NOMO-1 treated with dmso at 0.1 percent for 144 hours (cell line): ENCODE data around the gene ZBED4.
A peak's percentile ranks its signal among the peaks of the same experiment; 100 is the strongest.
"Not testable (repeated sequence)": the region's sequence is repeated elsewhere in the genome, so short reads cannot be mapped to it uniquely, and the experiment has no call there.

Source experiments
- DNase-seq: peaks from one replicate; lab custom pipeline; 2025; ENCODE audit not compliant: unreplicated experiment; lab: John Stamatoyannopoulos, UW

Gene ZBED4

GRCh38 chr22:49850959-49851802 is 2.5 kb upstream of the ZBED4 start:
- no peak for DNase-seq

GRCh38 chr22:49852568-49852897 is 1.1 kb upstream of the ZBED4 start:
- not testable (repeated sequence) for DNase-seq

- peak; percentile 29 for DNase-seq
Observed at GRCh38 chr22:49853981-49854831, 562 bp downstream of the ZBED4 start.

- DNase-seq: no peak
Observed at GRCh38 chr22:49855251-49855911, 1.7 kb downstream of the ZBED4 start.

- no peak for DNase-seq
Observed at GRCh38 chr22:49856343-49856742, 2.7 kb downstream of the ZBED4 start.

- no peak for DNase-seq
Observed at GRCh38 chr22:49856766-49857618, 3.3 kb downstream of the ZBED4 start.

GRCh38 chr22:49858827-49859226 is 5.2 kb downstream of the ZBED4 start:
- no peak for DNase-seq

- DNase-seq: no peak
Observed at GRCh38 chr22:49861642-49862495, 8.2 kb downstream of the ZBED4 start.

- no peak for DNase-seq
Observed at GRCh38 chr22:49862496-49862776, 8.8 kb downstream of the ZBED4 start.

- no peak for DNase-seq
Observed at GRCh38 chr22:49863931-49864330, 10.3 kb downstream of the ZBED4 start.

GRCh38 chr22:49865156-49865555 is 11.5 kb downstream of the ZBED4 start:
- DNase-seq: no peak

- no peak for DNase-seq
Observed at GRCh38 chr22:49866134-49866533, 12.5 kb downstream of the ZBED4 start.

GRCh38 chr22:49866646-49867045 is 13.0 kb downstream of the ZBED4 start:
- no peak for DNase-seq

GRCh38 chr22:49867303-49868265 is 13.9 kb downstream of the ZBED4 start:
- DNase-seq: no peak

GRCh38 chr22:49869086-49869830 is 15.6 kb downstream of the ZBED4 start:
- no peak for DNase-seq

GRCh38 chr22:49869845-49870712 is 16.4 kb downstream of the ZBED4 start:
- DNase-seq: no peak

GRCh38 chr22:49871482-49871881 is 17.8 kb downstream of the ZBED4 start:
- no peak for DNase-seq
